ENCODE data around the gene AADACL2.

DNA sequence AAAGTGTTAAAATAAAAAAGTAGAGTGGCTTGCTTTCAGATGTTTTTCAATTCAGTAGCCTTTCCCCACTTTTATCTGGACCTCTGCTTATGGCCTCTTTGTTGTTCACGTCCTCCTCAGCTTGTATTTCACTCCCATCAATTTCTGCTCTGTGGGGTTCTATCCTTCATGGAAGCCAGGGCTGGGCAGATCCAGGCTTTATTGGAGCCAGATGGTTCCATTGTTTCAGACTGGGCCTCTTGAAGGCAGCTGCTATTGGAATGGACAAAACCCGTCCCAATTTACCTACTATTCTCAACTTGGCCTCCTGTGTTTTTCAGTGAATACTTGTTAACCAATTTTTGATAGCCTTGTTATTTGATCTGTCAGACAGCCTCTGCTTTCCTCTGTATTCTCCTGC is 10.9 kb upstream of the AADACL2 start:
- TF ChIP-seq POLR2A (IDR thresholded peaks at IDR 0.05; ENCODE audit: low read length): no peak
- TF ChIP-seq GATA1 (IDR thresholded peaks at IDR 0.05; ENCODE audit: low read depth, low read length): no peak

All from erythroblast (primary cell).